T-cell (primary cell): ENCODE data around the gene MICAL2. TPM values are rescaled to one million over a fixed set of nuclear protein-coding genes. Genes with fewer than 3 reads are reported as not detected.

Experiments
- ATAC-seq, 4 experiments: fragments of 200-7000 bp in 3 of 4; fragments of 150-1000 bp in 1 of 4; cut with Tn5 transposase; replicated peaks in 1 of 4; 1 replicate in 3 of 4; 2 replicates in 1 of 4; pipeline ENCODE4 v1.10.0; 2021; ENCODE audit warnings: moderate library complexity in 3 of 4, mild to moderate bottlenecking in 2 of 4, moderate number of reproducible peaks in 1 of 4
- CTCF ChIA-PET, 2 donors: fragments of 300-600 bp; sonication (Branson Sonifier 250); formaldehyde crosslinking; loops; one replicate each; lab custom pipeline; 2022; ENCODE audit warnings: antibody characterized with exemption in 2 of 2; lab: Charles Lee
- POLR2A ChIA-PET, 2 donors: fragments of 300-600 bp; sonication (Branson Sonifier 250); formaldehyde crosslinking; loops; one replicate each; lab custom pipeline; 2022; ENCODE audit warnings: antibody characterized with exemption in 2 of 2; lab: Charles Lee
- DNase-seq, 35 experiments: peaks; one replicate each; pipeline versions ENCODE4 v3.0.0 to v3.0.0-alpha.2; 2013 to 2023
- H3K27ac ChIP-seq: one replicate; pipeline ENCODE4 v1.5.1; 2013; ENCODE audit warnings: low read length
- H3K27me3 ChIP-seq, 2 experiments: replicated peaks in 1 of 2; 1 replicate in 1 of 2; 2 replicates in 1 of 2; pipeline versions ENCODE4 v1.6.1 to v1.7.0; 2013; ENCODE audit warnings: low read length in 1 of 2, mixed read lengths in 1 of 2; ENCODE audit not compliant: control insufficient read depth in 2 of 2, insufficient read depth in 2 of 2; ENCODE audit errors: extremely low read depth in 1 of 2
- H3K36me3 ChIP-seq, 2 donors: 1 replicate in 1 of 2; 2 replicates in 1 of 2; pipeline versions ENCODE4 v1.6.1 to v1.7.0; 2013; ENCODE audit warnings: low read length in 1 of 2; ENCODE audit not compliant: control insufficient read depth in 2 of 2, insufficient read depth in 1 of 2; ENCODE audit errors: extremely low read depth in 1 of 2
- H3K4me1 ChIP-seq, 2 experiments: 1 replicate in 1 of 2; 2 replicates in 1 of 2; pipeline versions ENCODE4 v1.6.1 to v1.7.0; 2013; ENCODE audit warnings: low read length in 2 of 2, mixed read lengths in 1 of 2; ENCODE audit not compliant: insufficient read depth in 2 of 2, control insufficient read depth in 1 of 2; ENCODE audit errors: extremely low read depth in 1 of 2
- H3K4me3 ChIP-seq, 2 donors: 1 replicate in 1 of 2; 2 replicates in 1 of 2; pipeline versions ENCODE4 v1.5.1 to v1.7.0; 2013; ENCODE audit warnings: mild to moderate bottlenecking in 2 of 2, low read length in 1 of 2, moderate library complexity in 1 of 2; ENCODE audit not compliant: control insufficient read depth in 1 of 2; ENCODE audit errors: extremely low read depth in 1 of 2
- H3K9me3 ChIP-seq: 2 replicates; pipeline ENCODE4 v1.7.0; 2013
- H3K27ac Mint-ChIP-seq, 2 donors: one replicate each; pipeline ENCODE4 v1.8.0; 2020 to 2021; ENCODE audit warnings: mild to moderate bottlenecking in 2 of 2, mixed read lengths in 2 of 2
- H3K27me3 Mint-ChIP-seq, 2 donors: one replicate each; pipeline ENCODE4 v1.8.0; 2021 to 2022; ENCODE audit warnings: mixed read lengths in 2 of 2
- H3K36me3 Mint-ChIP-seq: one replicate; pipeline ENCODE4 v1.8.0; 2021; ENCODE audit warnings: mixed read lengths
- H3K4me1 Mint-ChIP-seq, 3 donors: one replicate each; pipeline ENCODE4 v1.8.0; 2020 to 2022; ENCODE audit warnings: mixed read lengths in 3 of 3, mild to moderate bottlenecking in 1 of 3
- H3K4me3 Mint-ChIP-seq, 3 donors: one replicate each; pipeline ENCODE4 v1.8.0; 2020 to 2022; ENCODE audit warnings: mild to moderate bottlenecking in 3 of 3, mixed read lengths in 3 of 3, moderate library complexity in 3 of 3
- H3K9me3 Mint-ChIP-seq, 3 donors: one replicate each; pipeline ENCODE4 v1.8.0; 2020 to 2022; ENCODE audit warnings: mixed read lengths in 3 of 3
- WGBS: methylation state at CpG from one replicate; pipeline ENCODE4 v1.1.5; 2013; ENCODE audit warnings: missing lambda C conversion rate; ENCODE audit not compliant: insufficient coverage; 5-methylcytosine and 5-hydroxymethylcytosine counted together
- total RNA-seq, 35 experiments: library from RNA in 6 of 35; stranded (reverse) in 6 of 35; fragments of 120-200 nt in 1 of 35; gene quantifications; one replicate each; pipeline versions ENCODE4 v1.2.1 to v1.2.4 and lab custom pipeline; 2013 to 2026

The MICAL2 gene
- total RNA-seq, 5 donors from 2014 or later (not counting 1 experiment from before 2014, with no cell fraction given) = 13.7 to 38.7 (median 22.9) TPM

GRCh38 chr11:12261551-12261950, 151.2 kb downstream of the MICAL2 start:
- no peak for ATAC-seq
- DNase-seq = no peak
- WGBS = 98% methylated on average over 5 of the region's 5 CpGs
- H3K4me3 Mint-ChIP-seq = no peak overlapping the region
- H3K27me3 Mint-ChIP-seq = no peaks in the 10 kb centered on the region
- H3K27me3 ChIP-seq = no peaks in the 10 kb centered on the region
- no peaks in the 10 kb centered on the region for H3K4me1 ChIP-seq
- no peak overlapping the region for H3K4me3 ChIP-seq
- CTCF ChIA-PET = interaction anchor here (0.6 to 1.4 kb wide), 3 partner anchors 17 to 220 kb away, joined by 3 to 6 read pairs (median 4); no protein-coding TSS in a partner anchor
- no peak overlapping the region for H3K27ac ChIP-seq
- POLR2A ChIA-PET = no interaction called here
- no peaks in the 10 kb centered on the region for H3K4me1 Mint-ChIP-seq
- H3K9me3 Mint-ChIP-seq = no peaks in the 10 kb centered on the region
- H3K36me3 ChIP-seq = peaks cover 9 to 55% of the 10 kb centered on the region in 2 donors
- no peaks in the 10 kb centered on the region for H3K9me3 ChIP-seq
- H3K27ac Mint-ChIP-seq = no peak overlapping the region
- H3K36me3 Mint-ChIP-seq = peaks cover 53% of the 10 kb centered on the region

DNA sequence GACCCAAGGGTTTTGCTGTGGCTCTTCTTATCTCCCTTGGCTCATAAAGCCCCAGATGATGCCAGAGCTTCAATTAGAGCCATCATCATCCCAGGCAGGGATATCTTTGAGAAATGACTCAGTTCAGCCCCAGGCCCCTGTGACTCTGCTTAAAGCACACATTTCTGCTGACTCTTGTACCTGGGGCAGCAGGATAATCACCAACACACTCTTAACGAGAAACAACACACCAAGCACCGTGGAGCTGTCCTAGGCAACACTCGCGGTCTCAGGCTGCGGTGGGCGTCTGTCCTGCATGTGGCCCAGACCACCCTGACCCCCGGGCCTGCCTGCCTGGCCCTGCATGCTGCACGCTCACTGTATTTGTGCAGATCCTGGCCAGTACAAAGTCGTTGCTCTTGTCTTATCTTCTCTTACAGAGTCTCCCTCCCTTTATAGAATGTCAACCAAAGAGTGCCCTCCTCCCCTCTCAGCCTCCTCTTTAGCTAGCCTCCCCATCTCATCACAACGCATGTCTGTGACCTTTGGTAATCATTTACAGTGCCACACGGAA, 152.8 kb downstream of the MICAL2 start:
- ATAC-seq (no peak), DNase-seq (no peak)
- Histone ChIP-seq H3K27ac (no peak overlapping the region), H3K4me1 (no peaks in the 10 kb centered on the region), H3K27me3 (no peaks in the 10 kb centered on the region), H3K4me3 (no peak overlapping the region), H3K36me3 (peaks cover 9 to 39% of the 10 kb centered on the region in 2 donors), H3K9me3 (no peaks in the 10 kb centered on the region)
- Mint-ChIP-seq H3K27me3 (no peaks in the 10 kb centered on the region), H3K4me1 (no peaks in the 10 kb centered on the region), H3K4me3 (no peak overlapping the region), H3K27ac (no peak overlapping the region), H3K36me3 (peaks cover 48% of the 10 kb centered on the region), H3K9me3 (no peaks in the 10 kb centered on the region)
- ChIA-PET POLR2A (interaction anchor here in 1 of 2 donors (0.6 kb wide), 1 partner anchor 11 kb away, joined by 4 read pairs; no protein-coding TSS in a partner anchor), CTCF (interaction anchor here in 1 of 2 donors (1.4 kb wide), 1 partner anchor 215 kb away, joined by 6 read pairs; no protein-coding TSS in a partner anchor)
- 83% methylated on average over 9 of the region's 11 CpGs for WGBS

DNA sequence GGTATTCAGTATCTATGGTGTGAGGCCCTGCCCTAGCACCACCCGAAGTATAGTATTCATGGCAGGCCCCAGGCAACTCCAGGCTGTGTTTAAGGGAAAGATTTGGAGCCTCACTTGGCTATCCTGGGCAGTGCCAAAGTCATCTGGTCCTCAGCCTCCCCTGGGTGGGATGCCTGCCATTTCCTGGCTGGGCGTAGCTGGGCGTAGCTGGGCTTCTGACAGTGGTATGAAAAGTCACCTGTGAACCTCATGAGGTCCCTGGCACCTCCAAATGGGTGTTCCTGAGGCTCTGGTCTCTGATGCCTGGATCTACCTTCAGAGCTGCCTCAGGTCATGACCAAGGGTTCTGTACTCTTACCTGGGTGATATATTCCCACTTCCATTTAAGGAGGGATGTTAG, 154.0 kb downstream of the MICAL2 start:
- ChIA-PET CTCF (no interaction called here), POLR2A (no interaction called here)
- H3K27ac ChIP-seq = no peak overlapping the region
- no peak overlapping the region for H3K4me3 Mint-ChIP-seq
- no peak for ATAC-seq
- H3K27ac Mint-ChIP-seq = no peak overlapping the region
- H3K27me3 ChIP-seq = no peaks in the 10 kb centered on the region
- WGBS = 98% methylated on average over 3 of the region's 3 CpGs
- no peaks in the 10 kb centered on the region for H3K4me1 Mint-ChIP-seq
- no peak for DNase-seq
- H3K36me3 ChIP-seq = peaks cover 9 to 32% of the 10 kb centered on the region in 2 donors
- no peaks in the 10 kb centered on the region for H3K9me3 ChIP-seq
- no peaks in the 10 kb centered on the region for H3K9me3 Mint-ChIP-seq
- no peaks in the 10 kb centered on the region for H3K4me1 ChIP-seq
- no peaks in the 10 kb centered on the region for H3K27me3 Mint-ChIP-seq
- H3K4me3 ChIP-seq = no peak overlapping the region
- H3K36me3 Mint-ChIP-seq = peaks cover 37% of the 10 kb centered on the region

DNA sequence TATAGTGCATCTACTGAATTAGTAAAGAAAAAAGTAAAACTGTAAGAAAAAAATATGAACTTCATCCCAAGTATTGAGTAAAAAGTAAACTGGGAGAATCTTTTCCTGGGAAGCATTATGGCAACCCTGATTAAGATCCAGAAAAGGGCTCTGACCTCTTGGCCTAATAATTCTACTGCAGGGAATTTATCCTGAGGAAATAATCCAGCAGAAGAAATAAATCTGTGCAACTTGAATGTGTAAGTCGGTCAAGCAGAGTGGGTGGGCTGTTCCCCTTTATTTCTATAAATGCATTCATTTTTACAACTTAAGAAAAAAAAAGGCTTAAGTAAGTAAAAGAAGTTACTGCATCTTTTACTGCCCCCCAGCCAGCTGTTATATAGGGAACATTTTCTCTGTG, 155.7 kb downstream of the MICAL2 start:
- WGBS = no CpG with 5 or more reads among the region's 1 CpG
- no peak for ATAC-seq

DNA sequence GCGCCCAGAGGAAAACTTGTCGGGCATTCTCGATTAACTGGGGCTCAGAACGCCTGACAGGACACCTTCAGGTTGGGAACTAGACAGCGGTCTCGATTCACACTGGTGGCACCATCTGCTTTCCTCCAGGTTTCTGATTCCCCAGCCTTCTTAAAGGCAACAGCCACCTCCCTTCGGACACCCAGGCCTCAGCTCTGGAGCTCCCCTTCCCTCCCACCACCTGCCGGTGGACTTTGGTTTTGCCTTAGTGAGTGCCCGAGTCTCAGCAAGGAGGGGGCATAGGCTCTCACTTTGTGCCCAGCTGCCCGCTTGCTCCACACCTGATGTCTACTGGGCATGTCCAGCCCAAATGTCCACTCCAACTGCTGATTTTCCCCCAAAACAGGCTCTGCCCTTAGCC, 156.6 kb downstream of the MICAL2 start:
- peaks cover 16% of the 10 kb centered on the region for H3K36me3 Mint-ChIP-seq
- H3K4me3 Mint-ChIP-seq = no peak overlapping the region
- no peaks in the 10 kb centered on the region for H3K4me1 Mint-ChIP-seq
- Histone ChIP-seq H3K4me1 (no peaks in the 10 kb centered on the region), H3K36me3 (peaks cover 4 to 8% of the 10 kb centered on the region in 2 donors), H3K4me3 (no peak overlapping the region), H3K27me3 (no peaks in the 10 kb centered on the region), H3K27ac (no peak overlapping the region), H3K9me3 (no peaks in the 10 kb centered on the region)
- no peaks in the 10 kb centered on the region for H3K27me3 Mint-ChIP-seq
- DNase-seq (no peak), ATAC-seq (no peak)
- POLR2A ChIA-PET = no interaction called here
- whole genome bisulfite sequencing = over 99% methylated on average over 10 of the region's 10 CpGs
- CTCF ChIA-PET = no interaction called here
- no peak overlapping the region for H3K27ac Mint-ChIP-seq
- H3K9me3 Mint-ChIP-seq = no peaks in the 10 kb centered on the region

More for the DNA sequence above, 155.7 kb downstream of the MICAL2 start:
- CTCF ChIA-PET = no interaction called here
- Histone ChIP-seq H3K27ac (no peak overlapping the region), H3K9me3 (no peaks in the 10 kb centered on the region), H3K36me3 (peaks cover 6 to 16% of the 10 kb centered on the region in 2 donors), H3K27me3 (no peaks in the 10 kb centered on the region), H3K4me1 (no peaks in the 10 kb centered on the region), H3K4me3 (no peak overlapping the region)
- peaks cover 24% of the 10 kb centered on the region for H3K36me3 Mint-ChIP-seq
- DNase-seq = no peak
- H3K27me3 Mint-ChIP-seq = no peaks in the 10 kb centered on the region
- no peaks in the 10 kb centered on the region for H3K4me1 Mint-ChIP-seq
- H3K4me3 Mint-ChIP-seq = no peak overlapping the region
- POLR2A ChIA-PET = no interaction called here
- H3K9me3 Mint-ChIP-seq = no peaks in the 10 kb centered on the region
- no peak overlapping the region for H3K27ac Mint-ChIP-seq

- Histone ChIP-seq H3K36me3 (peaks cover 0 to 4% of the 10 kb centered on the region in 2 donors), H3K4me1 (no peaks in the 10 kb centered on the region), H3K27me3 (no peaks in the 10 kb centered on the region), H3K27ac (no peak overlapping the region), H3K4me3 (no peak overlapping the region), H3K9me3 (no peaks in the 10 kb centered on the region)
- Mint-ChIP-seq H3K9me3 (no peaks in the 10 kb centered on the region), H3K27ac (no peak overlapping the region), H3K27me3 (no peaks in the 10 kb centered on the region), H3K4me1 (no peaks in the 10 kb centered on the region), H3K4me3 (no peak overlapping the region), H3K36me3 (peaks cover 7% of the 10 kb centered on the region)
- no peak for DNase-seq
- ATAC-seq = no peak
- 100% methylated on average over 1 of the region's 2 CpGs for WGBS
- ChIA-PET CTCF (no interaction called here), POLR2A (no interaction called here)
These were observed 157.5 kb downstream of the MICAL2 start for GRCh38 chr11:12267921-12268320.
